Endothelial cell of umbilical vein (primary cell): ENCODE measurements around the gene CCNK. TPM values are rescaled to one million over a fixed set of nuclear protein-coding genes. Genes with fewer than 3 reads are reported as not detected.

Source experiments
- BruUV-seq: library from RNA; stranded (reverse); fragments of 400-500 nt; replicated peaks from 2 replicates; lab custom pipeline; 2021; lab: Mats Ljungman, UMichigan
- CTCF ChIA-PET: fragments of 300-600, 350-600 bp; sonication (Branson Sonifier 250); formaldehyde crosslinking; loops from one replicate; lab custom pipeline; 2021; ENCODE audit warnings: antibody characterized with exemption, inconsistent platforms; lab: Charles Lee
- POLR2A ChIA-PET: fragments of 300-600, 350-600 bp; sonication (Branson Sonifier 250); formaldehyde crosslinking; loops from one replicate; lab custom pipeline; 2021; ENCODE audit warnings: antibody characterized with exemption, inconsistent platforms; lab: Charles Lee
- DNase-seq: peaks from one replicate; pipeline ENCODE4 v3.0.0-alpha.2; 2011; ENCODE audit warnings: low read depth, low spot score
- FAIRE-seq: peaks from 2 replicates; lab custom pipeline; 2011; peaks lifted over from hg19 to GRCh38; lab: Jason Lieb, UNC
- H2AFZ ChIP-seq: 2 replicates; pipeline ENCODE4 v1.6.0; 2012; ENCODE audit warnings: low read depth, low read length, control low read depth, inconsistent platforms
- H3K27ac ChIP-seq: 2 replicates; pipeline ENCODE4 v1.5.1; 2011; ENCODE audit warnings: low read depth, mild to moderate bottlenecking, control low read depth, low read length, moderate library complexity; ENCODE audit not compliant: insufficient read depth
- H3K27me3 ChIP-seq, 2 experiments: 2 replicates each; pipeline versions ENCODE4 v1.6.0 to v1.6.1; 2011; ENCODE audit warnings: low read length in 2 of 2, mixed read lengths in 1 of 2; ENCODE audit not compliant: control insufficient read depth in 2 of 2, insufficient read depth in 2 of 2
- H3K36me3 ChIP-seq, 2 experiments: 2 replicates in 1 of 2; 3 replicates in 1 of 2; pipeline ENCODE4 v1.5.1; 2011; ENCODE audit warnings: low read length in 2 of 2, mild to moderate bottlenecking in 1 of 2, moderate library complexity in 1 of 2; ENCODE audit not compliant: control insufficient read depth in 2 of 2, insufficient read depth in 2 of 2; ENCODE audit errors: extremely low read depth in 1 of 2
- H3K4me1 ChIP-seq: 3 replicates; pipeline ENCODE4 v1.5.1; 2011; ENCODE audit warnings: mild to moderate bottlenecking, low read length; ENCODE audit not compliant: control insufficient read depth, insufficient read depth; ENCODE audit errors: extremely low read depth
- H3K4me2 ChIP-seq: 2 replicates; pipeline ENCODE4 v1.6.1; 2011; ENCODE audit warnings: low read length, control low read depth, mixed read lengths; ENCODE audit not compliant: insufficient read depth
- H3K4me3 ChIP-seq, 3 experiments: fragments of 200-600 bp in 1 of 3; sonication (generic), shearing (Covaris generic) in 1 of 3; replicated peaks in 1 of 3; 2 replicates each; pipeline ENCODE4 v1.5.1; 2011 to 2016; ENCODE audit warnings: control low read depth in 3 of 3, low read length in 3 of 3, mild to moderate bottlenecking in 2 of 3, inconsistent platforms in 1 of 3, low read depth in 1 of 3, moderate library complexity in 1 of 3; ENCODE audit not compliant: insufficient read depth in 1 of 3
- H3K79me2 ChIP-seq: 2 replicates; pipeline ENCODE4 v1.6.0; 2012; ENCODE audit warnings: low read length, inconsistent platforms; ENCODE audit not compliant: control insufficient read depth, insufficient read depth
- H3K9ac ChIP-seq: replicated peaks from 2 replicates; pipeline ENCODE3; 2011; ENCODE audit warnings: low read length, control low read depth; ENCODE audit not compliant: insufficient read depth; ENCODE audit errors: extremely low read depth
- H3K9me1 ChIP-seq: replicated peaks from 3 replicates; pipeline ENCODE4 v1.6.0; 2011; ENCODE audit warnings: mild to moderate bottlenecking, low read length; ENCODE audit not compliant: control insufficient read depth, insufficient read depth; ENCODE audit errors: extremely low read depth
- H3K9me3 ChIP-seq: replicated peaks from 2 replicates; pipeline ENCODE4 v1.5.1; 2012; ENCODE audit warnings: low read length, inconsistent platforms; ENCODE audit not compliant: control insufficient read depth, insufficient read depth
- H4K20me1 ChIP-seq: replicated peaks from 2 replicates; pipeline ENCODE3; 2011; ENCODE audit warnings: mild to moderate bottlenecking, low read length; ENCODE audit not compliant: control insufficient read depth, insufficient read depth; ENCODE audit errors: extremely low read depth
- CTCF ChIP-seq, 2 donors: IDR thresholded peaks; 1 replicate in 1 of 2; 2 replicates in 1 of 2; pipeline ENCODE4 v1.5.1; 2011; ENCODE audit warnings: low read length in 2 of 2, mild to moderate bottlenecking in 2 of 2, moderate library complexity in 2 of 2, control low read depth in 1 of 2, inconsistent platforms in 1 of 2, low read depth in 1 of 2; ENCODE audit not compliant: insufficient read depth in 1 of 2; ENCODE audit errors: extremely low read depth in 1 of 2
- EZH2 ChIP-seq: IDR thresholded peaks from 2 replicates; pipeline ENCODE4 v1.6.1; 2012; ENCODE audit warnings: borderline replicate concordance, low read depth, mild to moderate bottlenecking, moderate library complexity, low read length, inconsistent platforms; ENCODE audit not compliant: severe bottlenecking
- FOS ChIP-seq: IDR thresholded peaks from 2 replicates; pipeline ENCODE4 v1.6.1; 2011; ENCODE audit warnings: mild to moderate bottlenecking, low read length, moderate library complexity, borderline replicate concordance; ENCODE audit not compliant: insufficient read depth
- GATA2 ChIP-seq: IDR thresholded peaks from 2 replicates; pipeline ENCODE4 v1.7.0; 2011; ENCODE audit warnings: low read depth, mild to moderate bottlenecking, moderate library complexity, mixed read lengths, low read length; ENCODE audit not compliant: insufficient read length, insufficient read depth
- JUN ChIP-seq: IDR thresholded peaks from 2 replicates; pipeline ENCODE4 v1.6.1; 2011; ENCODE audit warnings: borderline replicate concordance, low read depth; ENCODE audit not compliant: insufficient read length, insufficient read depth
- MAX ChIP-seq: IDR thresholded peaks from 2 replicates; pipeline ENCODE4 v1.6.1; 2011; ENCODE audit not compliant: insufficient read depth, insufficient read length
- MYC ChIP-seq: IDR thresholded peaks from one replicate; pipeline ENCODE4 v1.6.1; 2011; ENCODE audit warnings: mild to moderate bottlenecking, low read depth, low read length
- POLR2A ChIP-seq: IDR thresholded peaks from 2 replicates; pipeline ENCODE4 v1.6.1; 2012; ENCODE audit warnings: low read depth, mild to moderate bottlenecking, control low read depth, low read length
- POLR2AphosphoS5 ChIP-seq: IDR thresholded peaks from 2 replicates; pipeline ENCODE4 v1.6.1; 2012; ENCODE audit warnings: low read depth, mild to moderate bottlenecking, control low read depth, low read length, moderate library complexity; ENCODE audit not compliant: insufficient read depth
- dilution Hi-C: fragments of 300-500 bp; cut with MboI; formaldehyde crosslinking; loops from one replicate; pipeline ENCODE4 v1.15.0; 2019; ENCODE audit warnings: low sequenced_read_pairs; ENCODE audit not compliant: extremely low pct_ligation_motif_present
- intact Hi-C: fragments of 100-400 bp; cut with micrococcal nuclease; formaldehyde crosslinking; loops from one replicate; pipeline ENCODE4 v1.10.0; 2022
- polyA plus RNA-seq, 4 experiments: library from polyadenylated mRNA; depleted of rRNA in 3 of 4; stranded (reverse) in 3 of 4; unstranded in 1 of 4; fragments of >200 nt; gene quantifications; 2 replicates each; pipeline versions ENCODE4 v1.2.1 to v1.2.3, GENCODE V29; 2011 to 2012; ENCODE audit warnings: missing spikeins in 1 of 4
- total RNA-seq: library from RNA; stranded (reverse); gene quantifications from 2 replicates; pipeline ENCODE4 v1.2.3, GENCODE V29; 2021

The CCNK gene
- total and polyA plus RNA-seq, 2 donors (not counting 3 experiments of a cell fraction or from before 2014, with no cell fraction given), result 11.9 to 59.3 TPM

- ChIA-PET CTCF (interaction anchor here (1.2 kb wide), 1 partner anchor 60 kb away, joined by 4 read pairs; no protein-coding TSS in a partner anchor), POLR2A (no interaction called here)
- Histone ChIP-seq H3K4me2 (no peak overlapping the region), H3K79me2 (peaks cover 89% of the 10 kb centered on the region), H3K27ac (no peak overlapping the region), H3K36me3 (no peaks in the 10 kb centered on the region), H3K4me1 (peaks cover 12% of the 10 kb centered on the region), H3K4me3 (no peak overlapping the region), H3K9ac (no peak overlapping the region), H3K9me3 (no peaks in the 10 kb centered on the region), H4K20me1 (peaks cover 3% of the 10 kb centered on the region), H3K9me1 (no peaks in the 10 kb centered on the region), H3K27me3 (no peaks in the 10 kb centered on the region), H2AFZ (no peak overlapping the region)
- intact Hi-C loops (no loop called here), dilution Hi-C loops (no loop called here)
- DNase-seq (no peak), FAIRE-seq (peak; percentile 24)
- BruUV-seq, result no TSS peak
- TF ChIP-seq CTCF (IDR thresholded peaks at IDR 0.05; ENCODE audit: extremely low read depth in 1 of 2, insufficient read depth in 1 of 2, low read depth in 1 of 2, low read length in 2 of 2) (no peak), EZH2 (no peak), JUN (no peak), MAX (no peak), MYC (no peak), FOS (no peak), POLR2A (no peak), GATA2 (no peak), POLR2AphosphoS5 (no peak)
These were observed 5.5 kb upstream of the CCNK start for GRCh38 chr14:99475660-99476059.
